Upper lobe of left lung (tissue), 4 donors: ENCODE data around the gene ACOD1.

ENCODE experiments used
- EP300 ChIP-seq, 4 donors: sonication (generic); formaldehyde crosslinking; IDR thresholded peaks; one replicate each; pipeline ENCODE4 v1.5.1; 2017; ENCODE audit warnings: antibody characterized with exemption in 4 of 4, control low read depth in 2 of 4
- POLR2A ChIP-seq, 4 donors: fragments of 450-650 bp; IDR thresholded peaks; one replicate each; pipeline ENCODE4 v1.5.1; 2016 to 2017; ENCODE audit warnings: antibody characterized with exemption in 4 of 4, mild to moderate bottlenecking in 2 of 4
- TF ChIP-seq, protein P1 (sequence below), 6 experiments: fragments of 450-650 bp in 4 of 6; fragments of 200-600 bp in 2 of 6; sonication (generic) in 2 of 6; IDR thresholded peaks; one replicate each; pipeline ENCODE4 v1.5.1; 2016 to 2019; ENCODE audit warnings: antibody characterized with exemption in 6 of 6

DNA sequence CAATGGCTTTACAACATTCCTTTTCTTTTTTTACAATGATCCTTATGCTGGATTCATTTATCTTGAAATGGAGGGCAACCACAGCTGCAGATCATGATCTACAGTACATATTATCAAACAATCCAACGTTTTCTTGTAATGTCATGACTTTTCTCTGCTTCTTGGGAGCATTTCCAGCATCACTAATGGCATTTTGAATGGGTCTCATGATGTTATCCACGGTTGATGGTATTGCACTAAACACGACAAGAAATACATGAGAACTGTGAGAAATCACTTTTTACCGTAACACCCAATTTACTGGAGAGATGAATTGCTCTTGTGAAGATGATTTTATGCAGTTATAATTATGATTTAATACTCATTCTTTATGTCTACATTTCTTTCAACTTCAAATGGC is 16.2 kb upstream of the ACOD1 start:
- TF ChIP-seq POLR2A (IDR thresholded peaks at IDR 0.05), result no peak
- TF ChIP-seq, protein P1, sequence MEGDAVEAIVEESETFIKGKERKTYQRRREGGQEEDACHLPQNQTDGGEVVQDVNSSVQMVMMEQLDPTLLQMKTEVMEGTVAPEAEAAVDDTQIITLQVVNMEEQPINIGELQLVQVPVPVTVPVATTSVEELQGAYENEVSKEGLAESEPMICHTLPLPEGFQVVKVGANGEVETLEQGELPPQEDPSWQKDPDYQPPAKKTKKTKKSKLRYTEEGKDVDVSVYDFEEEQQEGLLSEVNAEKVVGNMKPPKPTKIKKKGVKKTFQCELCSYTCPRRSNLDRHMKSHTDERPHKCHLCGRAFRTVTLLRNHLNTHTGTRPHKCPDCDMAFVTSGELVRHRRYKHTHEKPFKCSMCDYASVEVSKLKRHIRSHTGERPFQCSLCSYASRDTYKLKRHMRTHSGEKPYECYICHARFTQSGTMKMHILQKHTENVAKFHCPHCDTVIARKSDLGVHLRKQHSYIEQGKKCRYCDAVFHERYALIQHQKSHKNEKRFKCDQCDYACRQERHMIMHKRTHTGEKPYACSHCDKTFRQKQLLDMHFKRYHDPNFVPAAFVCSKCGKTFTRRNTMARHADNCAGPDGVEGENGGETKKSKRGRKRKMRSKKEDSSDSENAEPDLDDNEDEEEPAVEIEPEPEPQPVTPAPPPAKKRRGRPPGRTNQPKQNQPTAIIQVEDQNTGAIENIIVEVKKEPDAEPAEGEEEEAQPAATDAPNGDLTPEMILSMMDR (IDR thresholded peaks at IDR 0.05), result no peak
- TF ChIP-seq EP300 (IDR thresholded peaks at IDR 0.05), result no peak
